A549 (cell line): ENCODE results near the gene ACYP2.

Experiments
- CTCF ChIP-seq: fragments of >200 bp; sonication (Bioruptor Twin); formaldehyde crosslinking; IDR thresholded peaks from 3 replicates; pipeline ENCODE4 v1.5.1; 2016
- EP300 ChIP-seq, 2 experiments: fragments of >200 bp; sonication (Bioruptor Twin); formaldehyde crosslinking; IDR thresholded peaks; 2 replicates in 1 of 2; 3 replicates in 1 of 2; pipeline ENCODE4 v1.6.1; 2016 to 2017
- JUN ChIP-seq, 2 experiments: fragments of >200 bp; sonication (Bioruptor Twin); formaldehyde crosslinking; IDR thresholded peaks; 2 replicates in 1 of 2; 3 replicates in 1 of 2; pipeline ENCODE4 v1.6.1; 2016 to 2017
- JUNB ChIP-seq: fragments of >200 bp; sonication (Bioruptor Twin); formaldehyde crosslinking; IDR thresholded peaks from 2 replicates; pipeline ENCODE4 v1.6.1; 2016
- KDM1A ChIP-seq: fragments of 200-600 bp; sonication (generic); IDR thresholded peaks from 2 replicates; pipeline ENCODE4 v1.6.1; 2016; ENCODE audit warnings: low read depth, mild to moderate bottlenecking
- MAFK ChIP-seq: fragments of 450-650 bp; IDR thresholded peaks from 2 replicates; pipeline ENCODE4 v1.6.1; 2014; ENCODE audit not compliant: partially characterized antibody
- MAZ ChIP-seq: fragments of 150-350 bp; IDR thresholded peaks from 2 replicates; pipeline ENCODE4 v1.6.1; 2014; ENCODE audit warnings: antibody characterized with exemption, low read depth, low read length, borderline replicate concordance
- POLR2A ChIP-seq: IDR thresholded peaks from 2 replicates; pipeline ENCODE4 v1.6.1; 2012; ENCODE audit warnings: mild to moderate bottlenecking, low read length
- REST ChIP-seq: fragments of 200-600 bp; sonication (generic); IDR thresholded peaks from 2 replicates; pipeline ENCODE4 v1.6.1; 2016; ENCODE audit warnings: antibody characterized with exemption, mild to moderate bottlenecking, moderate library complexity
- SMC3 ChIP-seq: fragments of >200 bp; sonication (Bioruptor Twin); formaldehyde crosslinking; IDR thresholded peaks from 3 replicates; pipeline ENCODE4 v1.6.1; 2018; ENCODE audit warnings: inconsistent platforms

- TF ChIP-seq MAZ (no peak), KDM1A (no peak), CTCF (no peak), REST (no peak), EP300 (IDR thresholded peaks at IDR 0.05) (no peak), MAFK (no peak), JUN (IDR thresholded peaks at IDR 0.05) (no peak), JUNB (no peak), SMC3 (no peak), POLR2A (no peak)
Measured at GRCh38 chr2:54090521-54091117, 24.8 kb upstream of the ACYP2 start.
